Activated T-cell treated with anti-CD3 and anti-CD28 coated beads, Interleukin-2, amount 50 U/mL, for 72 hours (primary cell): ENCODE results near the gene NKD2. TPM values are rescaled to one million over a fixed set of nuclear protein-coding genes. Genes with fewer than 3 reads are reported as not detected.
A peak's percentile ranks its signal among the peaks of the same experiment; 100 is the strongest.
"Not testable (repeated sequence)": the region's sequence is repeated elsewhere in the genome, so short reads cannot be mapped to it uniquely, and the experiment has no call there.

Experiments used
- ATAC-seq, 2 donors: fragments of 150-1000 bp; cut with Tn5 transposase; replicated peaks in 1 of 2; 2 replicates each; pipeline ENCODE4 v1.10.0; 2021; ENCODE audit warnings: moderate library complexity in 2 of 2, mild to moderate bottlenecking in 1 of 2
- DNase-seq, 2 donors: peaks; one replicate each; pipeline ENCODE4 v3.0.0; 2021 to 2022; ENCODE audit warnings: mixed read lengths in 1 of 2
- H3K27ac Mint-ChIP-seq: one replicate; pipeline ENCODE4 v1.8.0; 2022; ENCODE audit warnings: mild to moderate bottlenecking, moderate library complexity, mixed read lengths
- H3K27me3 Mint-ChIP-seq: one replicate; pipeline ENCODE4 v1.8.0; 2022; ENCODE audit warnings: low read depth, mixed read lengths
- H3K36me3 Mint-ChIP-seq, 2 donors: one replicate each; pipeline ENCODE4 v1.8.0; 2022; ENCODE audit warnings: mixed read lengths in 2 of 2, mild to moderate bottlenecking in 1 of 2; ENCODE audit not compliant: insufficient read depth in 2 of 2
- H3K4me1 Mint-ChIP-seq: one replicate; pipeline ENCODE4 v1.8.0; 2022; ENCODE audit warnings: low read depth, mixed read lengths
- H3K4me3 Mint-ChIP-seq, 2 donors: one replicate each; pipeline ENCODE4 v1.8.0; 2022; ENCODE audit warnings: mild to moderate bottlenecking in 2 of 2, mixed read lengths in 2 of 2, moderate library complexity in 2 of 2
- H3K9me3 Mint-ChIP-seq, 2 donors: one replicate each; pipeline ENCODE4 v1.8.0; 2022; ENCODE audit warnings: mixed read lengths in 2 of 2
- total RNA-seq, 2 donors: library from RNA; stranded (reverse); gene quantifications; one replicate each; pipeline ENCODE4 v1.2.3, GENCODE V29; 2022

NKD2 gene
- total RNA-seq, 2 donors from 2014 or later: 18.7 to 25.0 TPM

DNA sequence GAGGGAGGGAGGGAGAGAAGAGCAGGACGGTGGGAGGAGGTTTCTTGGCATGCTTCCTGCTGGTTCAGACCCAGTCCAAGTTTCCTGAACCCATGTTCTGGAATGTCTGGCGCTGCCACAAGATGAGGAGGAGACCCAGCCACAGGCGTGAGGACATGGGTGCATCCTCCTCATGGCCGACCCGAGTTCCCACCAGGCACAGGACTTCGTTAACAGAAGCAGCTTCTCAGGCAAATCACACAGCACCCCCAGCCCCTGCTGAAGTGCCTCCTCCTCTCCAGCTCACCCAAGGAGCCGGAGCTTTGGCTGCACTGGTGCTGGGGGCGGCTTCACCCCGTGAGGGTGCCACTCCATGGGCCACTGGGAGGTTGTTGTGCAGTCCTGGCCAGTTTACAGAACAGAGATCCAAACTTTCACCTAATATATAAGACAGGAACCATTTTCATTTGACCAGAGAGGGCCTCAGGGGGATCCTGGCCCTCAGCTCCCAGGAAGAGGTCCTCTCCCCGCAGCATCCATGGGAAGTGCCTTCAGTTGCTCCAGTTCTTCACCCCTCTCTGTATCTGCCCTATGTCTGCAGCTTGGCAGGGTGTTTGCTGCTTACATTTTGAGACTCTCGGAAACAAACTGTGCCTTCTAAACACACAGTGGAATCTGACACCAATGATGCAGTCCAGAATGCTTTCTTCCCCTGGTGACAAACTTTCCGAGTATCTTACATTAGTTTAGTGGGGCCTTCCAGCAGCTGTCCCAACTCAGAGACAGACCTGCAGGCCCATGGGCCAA, 10.2 kb upstream of the NKD2 start:
- Mint-ChIP-seq H3K4me3 (no peak overlapping the region), H3K36me3 (no peaks in the 10 kb centered on the region), H3K9me3 (no peaks in the 10 kb centered on the region), H3K27me3 (peaks cover 12% of the 10 kb centered on the region), H3K27ac (no peak overlapping the region), H3K4me1 (peaks cover 29% of the 10 kb centered on the region)
- ATAC-seq (no peak), DNase-seq (no peak)

DNA sequence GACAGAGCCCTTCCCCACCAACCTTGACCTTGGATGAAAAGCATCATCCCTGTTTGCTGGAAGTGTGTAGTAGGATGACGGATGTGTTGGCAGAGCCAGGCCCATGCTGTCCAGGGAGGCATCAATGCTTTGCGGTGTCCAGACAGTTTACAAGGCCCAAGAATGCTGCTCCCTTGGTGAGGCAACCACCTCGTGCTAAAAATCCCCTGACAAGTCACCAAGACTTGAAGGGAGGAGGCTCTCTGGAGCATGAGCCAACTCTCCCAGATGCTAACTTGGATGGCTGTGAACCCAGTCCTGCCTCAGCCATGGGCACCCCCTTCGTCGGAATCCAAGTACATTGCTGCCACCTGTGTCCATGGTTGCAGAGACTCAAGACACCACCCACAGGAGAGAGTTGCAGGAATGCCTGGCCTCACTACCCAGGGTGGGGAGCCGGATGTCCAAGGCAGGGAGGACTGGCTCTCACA, 9.5 kb upstream of the NKD2 start:
- Mint-ChIP-seq H3K9me3 (no peaks in the 10 kb centered on the region), H3K4me1 (peaks cover 34% of the 10 kb centered on the region), H3K27ac (no peak overlapping the region), H3K36me3 (no peaks in the 10 kb centered on the region), H3K4me3 (no peak overlapping the region), H3K27me3 (peaks cover 16% of the 10 kb centered on the region)
- DNase-seq: no peak
- no peak for ATAC-seq

DNA sequence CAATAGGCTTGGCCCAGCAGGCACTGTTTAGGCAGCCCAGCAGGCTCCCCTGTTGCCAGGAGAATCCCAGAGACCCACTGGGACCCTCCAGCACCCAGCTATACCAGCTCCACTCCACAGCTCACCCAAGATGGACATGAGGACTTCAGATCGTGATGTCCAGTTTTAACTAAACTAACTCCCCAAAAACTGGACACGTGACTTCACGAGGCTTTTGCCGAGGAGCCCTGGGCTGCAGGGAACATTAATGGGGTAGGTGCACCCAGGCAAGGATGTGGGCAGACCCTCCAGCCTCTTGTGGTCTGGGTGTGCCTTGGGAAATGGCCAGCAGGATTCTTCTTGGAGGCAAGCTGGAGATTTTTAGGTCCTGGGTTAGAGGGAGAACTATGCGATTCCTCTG, 8.9 kb upstream of the NKD2 start:
- no peak overlapping the region for H3K27ac Mint-ChIP-seq
- H3K4me1 Mint-ChIP-seq: peaks cover 34% of the 10 kb centered on the region
- ATAC-seq (no peak), DNase-seq (no peak)
- H3K4me3 Mint-ChIP-seq: no peak overlapping the region
- H3K9me3 Mint-ChIP-seq: no peaks in the 10 kb centered on the region
- H3K27me3 Mint-ChIP-seq: peaks cover 16% of the 10 kb centered on the region
- H3K36me3 Mint-ChIP-seq: no peaks in the 10 kb centered on the region

DNA sequence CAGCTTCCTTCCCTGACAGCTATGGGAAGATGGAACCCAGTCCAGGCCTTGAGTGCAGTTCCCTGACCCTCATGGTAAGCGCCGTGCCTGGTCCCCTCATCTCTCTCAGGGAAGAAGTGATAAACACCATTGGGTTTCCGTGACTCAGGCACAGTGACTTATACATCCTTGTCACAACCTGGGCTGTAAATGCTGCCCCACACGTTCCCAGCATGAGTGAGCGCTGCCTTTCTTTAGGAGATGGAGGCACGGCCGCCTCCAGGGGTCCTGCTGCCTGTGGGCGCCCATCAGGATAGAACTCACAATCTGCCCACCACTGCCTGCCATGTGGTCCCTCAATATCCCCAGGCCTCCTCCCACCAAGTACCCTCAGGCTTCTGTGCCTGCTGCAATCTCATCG, 8.3 kb upstream of the NKD2 start:
- H3K27me3 Mint-ChIP-seq: peaks cover 16% of the 10 kb centered on the region
- no peak for DNase-seq
- peaks cover 34% of the 10 kb centered on the region for H3K4me1 Mint-ChIP-seq
- H3K9me3 Mint-ChIP-seq: no peaks in the 10 kb centered on the region
- no peaks in the 10 kb centered on the region for H3K36me3 Mint-ChIP-seq
- H3K27ac Mint-ChIP-seq: no peak overlapping the region
- H3K4me3 Mint-ChIP-seq: no peak overlapping the region
- ATAC-seq: no peak

DNA sequence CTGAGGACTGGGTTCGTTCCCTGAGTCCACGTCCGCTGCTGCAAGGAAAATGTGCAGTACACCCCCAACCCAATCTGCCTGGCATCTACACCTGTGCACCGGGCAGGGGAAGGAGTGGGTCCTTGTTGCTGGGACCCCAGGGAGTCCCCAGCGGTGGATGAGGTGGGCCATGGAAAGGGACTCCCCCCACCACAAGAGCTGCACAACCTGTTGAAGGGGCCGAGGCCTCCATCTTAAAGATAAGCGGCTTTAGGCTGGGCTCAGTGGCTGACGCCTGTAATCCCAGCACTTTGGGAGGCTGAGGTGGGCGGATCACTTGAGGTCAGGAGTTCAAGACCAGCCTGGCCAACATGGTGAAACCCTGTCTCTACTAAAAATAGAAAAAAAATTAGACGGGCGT, 7.8 kb upstream of the NKD2 start:
- DNase-seq, H3K36me3 Mint-ChIP-seq, H3K9me3 Mint-ChIP-seq, H3K4me3 Mint-ChIP-seq, ATAC-seq, H3K27ac Mint-ChIP-seq: not testable (repeated sequence)
- H3K4me1 Mint-ChIP-seq: peaks cover 36% of the 10 kb centered on the region
- peaks cover 21% of the 10 kb centered on the region for H3K27me3 Mint-ChIP-seq

DNA sequence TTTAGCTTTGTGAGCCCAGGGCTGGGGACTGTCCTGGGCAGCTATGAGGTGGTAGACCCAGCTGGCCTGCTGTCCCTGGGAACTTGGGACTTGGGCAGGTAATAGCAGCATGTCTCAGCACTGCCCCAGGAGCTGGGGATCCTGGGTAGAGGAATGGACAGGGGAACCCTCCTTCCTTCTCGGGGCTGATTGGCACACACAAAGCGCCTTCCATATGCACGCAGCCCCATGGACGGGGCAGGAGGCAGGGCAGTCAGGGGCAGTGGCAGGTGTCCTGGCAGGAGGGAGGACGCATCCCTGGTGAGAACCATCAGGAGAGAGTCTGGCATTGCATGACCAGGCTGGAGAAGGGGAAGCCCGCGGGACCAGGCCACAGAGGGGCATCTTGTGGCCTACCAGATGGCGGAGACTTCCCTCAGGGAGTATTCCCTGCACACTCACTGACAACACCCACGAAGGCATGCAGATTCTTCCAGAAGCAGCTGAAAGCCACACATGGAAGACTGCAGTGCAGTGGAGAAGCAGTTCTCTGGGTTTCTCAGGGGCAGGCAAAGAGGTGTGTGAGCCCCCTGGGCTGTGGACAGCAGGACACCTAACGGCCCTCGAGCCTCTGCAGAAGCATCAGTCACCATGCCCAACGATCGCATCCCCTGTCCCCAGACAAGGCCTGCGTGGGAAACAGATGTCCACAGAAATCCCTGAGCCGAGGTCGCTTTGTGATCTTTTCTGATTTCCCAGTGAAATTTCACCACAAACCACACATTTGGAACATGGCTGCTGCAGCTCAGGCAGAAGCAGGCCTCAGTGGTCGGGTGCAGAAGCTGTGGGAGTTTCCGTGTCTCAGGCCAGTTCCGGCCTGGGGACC, 7.0 kb upstream of the NKD2 start:
- Mint-ChIP-seq H3K9me3 (no peaks in the 10 kb centered on the region), H3K27ac (no peak overlapping the region), H3K36me3 (no peaks in the 10 kb centered on the region), H3K27me3 (peaks cover 27% of the 10 kb centered on the region), H3K4me3 (no peak overlapping the region), H3K4me1 (peaks cover 37% of the 10 kb centered on the region)
- ATAC-seq: no peak
- no peak for DNase-seq

DNA sequence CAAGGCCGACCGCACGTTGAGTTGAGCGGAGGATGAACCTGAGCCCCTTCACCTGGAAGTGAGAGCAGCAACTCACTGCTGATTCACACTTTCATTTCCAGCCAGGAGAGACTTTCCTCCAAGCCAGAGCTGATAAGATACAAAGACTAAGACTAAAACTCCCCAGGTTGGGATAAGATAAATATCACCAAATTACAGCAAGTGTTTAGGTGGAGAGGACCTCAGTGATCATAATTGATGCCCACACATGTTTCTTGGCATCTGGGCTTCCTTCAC, 6.4 kb upstream of the NKD2 start:
- no peak overlapping the region for H3K4me3 Mint-ChIP-seq
- H3K27me3 Mint-ChIP-seq: peaks cover 33% of the 10 kb centered on the region
- no peak overlapping the region for H3K27ac Mint-ChIP-seq
- no peak for DNase-seq
- H3K9me3 Mint-ChIP-seq: no peaks in the 10 kb centered on the region
- H3K4me1 Mint-ChIP-seq: peaks cover 31% of the 10 kb centered on the region
- ATAC-seq: no peak
- H3K36me3 Mint-ChIP-seq: no peaks in the 10 kb centered on the region

DNA sequence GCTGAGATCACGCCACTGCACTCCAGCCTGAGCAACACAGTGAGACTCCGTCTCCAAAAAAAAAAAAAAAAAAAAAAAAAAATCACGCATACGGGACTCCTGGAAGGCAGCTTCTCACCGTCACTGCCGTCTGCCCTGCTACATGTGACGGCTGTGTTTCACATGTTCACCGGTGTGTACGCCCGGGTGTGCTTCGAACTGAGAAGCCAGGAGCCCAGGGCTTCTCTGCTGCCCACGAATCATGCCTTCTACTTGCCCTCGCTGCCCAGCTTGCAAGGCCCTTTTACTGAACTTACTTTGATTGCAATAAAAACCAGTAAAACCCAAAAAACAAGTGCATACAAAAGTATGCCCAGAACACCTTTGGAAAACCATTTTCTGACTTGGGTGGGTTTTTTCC, 5.8 kb upstream of the NKD2 start:
- H3K4me3 Mint-ChIP-seq: no peak overlapping the region
- peaks cover 39% of the 10 kb centered on the region for H3K27me3 Mint-ChIP-seq
- H3K9me3 Mint-ChIP-seq: no peaks in the 10 kb centered on the region
- H3K4me1 Mint-ChIP-seq: peaks cover 28% of the 10 kb centered on the region
- H3K27ac Mint-ChIP-seq: no peak overlapping the region
- no peak for DNase-seq
- no peak for ATAC-seq
- H3K36me3 Mint-ChIP-seq: no peaks in the 10 kb centered on the region

DNA sequence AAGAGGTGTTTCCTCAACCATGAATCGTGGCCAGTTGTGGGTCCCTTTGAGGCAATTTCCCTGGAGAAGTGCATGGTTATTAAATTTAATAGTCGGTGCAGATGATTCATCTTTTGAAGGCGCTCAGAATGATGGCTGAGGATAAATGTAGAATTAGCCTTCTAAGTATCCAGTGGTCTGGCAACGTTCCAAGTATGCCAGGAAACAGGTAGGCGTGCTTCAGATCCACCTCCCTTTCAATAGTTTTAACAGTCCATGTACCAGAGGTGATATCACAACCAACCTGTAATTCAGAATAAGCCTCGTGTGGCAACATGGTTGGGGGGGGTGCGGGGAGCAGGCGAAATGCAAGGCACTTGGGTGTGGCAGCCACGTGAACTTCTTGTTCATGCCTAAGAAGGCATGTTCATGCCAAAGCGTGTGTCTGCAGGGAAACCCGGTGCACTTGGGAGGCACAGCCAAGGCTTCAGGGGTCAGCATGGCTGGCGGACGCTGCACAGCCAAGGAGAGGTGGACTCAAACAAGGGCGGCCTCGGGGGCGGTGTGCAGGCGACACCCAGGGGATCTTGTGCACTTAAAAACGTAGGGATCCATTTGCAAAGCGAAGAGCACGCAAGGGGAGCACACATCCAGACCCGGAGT, 5.2 kb upstream of the NKD2 start:
- H3K4me3 Mint-ChIP-seq: peak overlapping the region; percentile 31 to 49
- H3K27ac Mint-ChIP-seq: no peak overlapping the region
- H3K4me1 Mint-ChIP-seq: peaks cover 31% of the 10 kb centered on the region
- peaks cover 43% of the 10 kb centered on the region for H3K27me3 Mint-ChIP-seq
- ATAC-seq: no peak
- H3K36me3 Mint-ChIP-seq: no peaks in the 10 kb centered on the region
- H3K9me3 Mint-ChIP-seq: no peaks in the 10 kb centered on the region
- DNase-seq: no peak

DNA sequence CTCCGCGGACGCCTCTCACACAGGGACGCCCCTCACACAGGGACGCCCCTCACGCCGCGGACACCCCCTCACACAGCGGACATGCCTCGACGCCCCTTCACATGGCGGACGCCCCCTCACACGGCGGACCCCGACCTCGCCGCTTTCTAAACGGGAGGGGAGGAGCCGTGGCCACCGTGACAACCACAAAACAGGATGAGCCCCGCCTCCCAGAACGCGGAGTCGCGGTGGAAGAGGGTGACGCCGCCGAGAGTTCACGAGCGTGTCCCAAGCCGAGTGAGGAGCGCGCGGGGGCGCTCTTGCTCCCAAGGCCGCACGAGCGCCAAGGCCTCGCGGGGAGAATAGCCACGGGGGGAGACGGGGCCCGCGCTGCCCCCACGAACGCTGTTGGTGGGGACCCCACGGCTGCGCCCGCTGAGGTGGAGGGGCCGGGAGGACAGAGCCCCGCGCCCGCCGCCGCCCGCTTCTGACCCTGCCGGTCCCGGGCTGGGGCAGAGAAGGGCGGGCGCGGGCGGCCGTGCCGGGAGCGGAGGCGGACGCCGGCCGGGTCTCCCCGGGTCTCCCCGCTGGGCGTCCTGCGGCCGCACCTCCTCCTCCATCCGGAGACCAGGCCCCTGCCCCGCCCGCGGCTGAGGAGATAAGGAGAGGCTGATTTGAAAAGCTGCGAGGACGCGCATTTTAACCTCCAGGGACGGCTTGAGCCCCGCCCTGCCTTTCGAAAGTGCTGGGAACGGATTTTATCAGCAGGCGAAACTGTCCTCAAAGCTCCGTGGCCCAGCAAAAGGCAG, 3.9 kb upstream of the NKD2 start:
- Mint-ChIP-seq H3K36me3 (no peaks in the 10 kb centered on the region), H3K27me3 (peaks cover 44% of the 10 kb centered on the region), H3K27ac (no peak overlapping the region), H3K9me3 (no peaks in the 10 kb centered on the region), H3K4me1 (peaks cover 31% of the 10 kb centered on the region), H3K4me3 (peak overlapping the region; percentile 65 to 72)
- peak; percentile 48 to 49 for DNase-seq
- ATAC-seq: peak; percentile 42 to 65

DNA sequence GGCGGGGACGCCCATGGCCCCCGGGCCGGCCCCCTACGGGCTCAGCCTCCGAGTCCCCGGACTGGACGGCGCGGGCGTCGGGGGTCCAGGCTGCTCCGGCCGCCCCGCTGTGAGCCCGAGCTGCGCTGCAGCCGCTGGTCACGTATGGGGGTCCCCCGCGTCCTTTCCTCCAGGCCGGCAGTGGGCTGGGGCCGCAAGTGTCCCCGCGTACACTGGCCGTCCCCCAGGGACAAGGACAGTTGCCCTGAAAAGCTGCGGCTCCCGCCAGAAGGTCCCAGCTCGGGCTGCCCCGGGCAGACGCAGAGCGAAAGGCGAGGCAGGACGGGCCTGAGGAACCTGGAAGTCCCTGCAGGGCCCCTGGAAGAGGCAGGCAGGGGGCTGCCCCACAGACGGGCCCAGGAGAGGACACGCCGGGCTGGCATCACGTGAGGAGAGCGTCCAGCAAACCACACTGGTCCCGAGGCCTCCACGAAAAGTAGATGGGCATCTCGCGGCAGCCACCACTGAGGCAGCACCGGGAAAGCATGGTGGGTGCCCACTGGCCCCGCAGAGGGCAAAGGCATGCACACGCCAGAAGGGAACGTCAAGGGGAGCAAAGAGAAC, 3.3 kb upstream of the NKD2 start:
- Mint-ChIP-seq H3K9me3 (no peaks in the 10 kb centered on the region), H3K4me3 (no peak overlapping the region), H3K27ac (no peak overlapping the region), H3K4me1 (peaks cover 38% of the 10 kb centered on the region), H3K27me3 (peaks cover 51% of the 10 kb centered on the region), H3K36me3 (no peaks in the 10 kb centered on the region)
- DNase-seq (no peak), ATAC-seq (no peak)

DNA sequence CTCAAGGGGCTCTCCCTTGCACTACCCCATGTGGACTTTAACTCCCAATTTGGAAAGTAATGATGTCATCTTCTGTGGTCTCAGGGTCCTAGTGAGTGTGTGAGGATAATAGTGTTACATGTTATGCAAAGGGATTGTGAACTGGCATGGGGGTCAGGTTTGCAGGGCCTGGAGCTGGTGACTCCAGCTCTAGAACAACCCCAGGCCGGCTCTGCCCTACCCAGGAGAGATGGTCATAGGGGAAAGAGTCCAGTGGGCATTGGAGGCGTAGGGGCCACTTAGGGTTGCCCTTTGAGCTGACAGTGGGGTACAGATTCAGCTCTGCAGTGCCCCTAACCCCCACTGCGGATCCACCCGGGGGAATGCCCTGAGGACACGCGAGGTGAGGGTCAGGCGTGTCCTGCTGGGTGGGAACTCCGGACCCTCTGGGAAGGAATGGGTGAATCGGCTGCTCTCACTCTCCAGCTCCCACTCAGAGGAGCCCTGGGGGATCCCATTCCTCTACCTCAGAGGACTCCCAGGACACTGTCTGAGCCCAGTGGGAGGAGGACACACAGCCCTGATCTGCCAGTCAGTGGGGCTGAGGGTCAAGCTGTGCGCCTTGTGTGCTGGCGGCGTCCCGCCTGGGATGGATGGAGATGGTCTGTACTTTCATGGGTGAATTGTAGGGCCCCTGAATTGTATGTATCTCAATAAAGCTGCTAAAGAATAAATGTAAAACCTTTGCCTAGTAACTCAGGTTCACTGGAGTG, 2.5 kb upstream of the NKD2 start:
- peaks cover 44% of the 10 kb centered on the region for H3K4me1 Mint-ChIP-seq
- peak overlapping the region; percentile 11 to 47 for H3K4me3 Mint-ChIP-seq
- DNase-seq (no peak), ATAC-seq (no peak)
- no peaks in the 10 kb centered on the region for H3K36me3 Mint-ChIP-seq
- no peak overlapping the region for H3K27ac Mint-ChIP-seq
- H3K27me3 Mint-ChIP-seq: peaks cover 58% of the 10 kb centered on the region
- H3K9me3 Mint-ChIP-seq: no peaks in the 10 kb centered on the region
